H9 (cell line): ENCODE measurements around the gene MIB2. TPM values are rescaled to one million over a fixed set of nuclear protein-coding genes. Genes with fewer than 3 reads are reported as not detected.
A peak's percentile ranks its signal among the peaks of the same experiment; 100 is the strongest.

Experiments
- DNase-seq: peaks from one replicate; pipeline ENCODE4 v3.0.0-alpha.2; 2017
- H2AFZ ChIP-seq: one replicate; pipeline ENCODE4 v1.6.1; 2013; ENCODE audit warnings: mild to moderate bottlenecking, low read length, control low read depth, moderate library complexity
- H2AK5ac ChIP-seq: 2 replicates; pipeline ENCODE4 v1.6.1; 2013; ENCODE audit warnings: low read length, control low read depth, mixed read lengths; ENCODE audit not compliant: insufficient read length
- H2BK120ac ChIP-seq: one replicate; pipeline ENCODE4 v1.6.1; 2013; ENCODE audit warnings: low read depth, mild to moderate bottlenecking, low read length, control low read depth, inconsistent platforms; ENCODE audit not compliant: poor library complexity, severe bottlenecking
- H2BK12ac ChIP-seq: 2 replicates; pipeline ENCODE4 v1.6.1; 2013; ENCODE audit warnings: low read length, control low read depth, mixed read lengths, low read depth; ENCODE audit not compliant: insufficient read length
- H2BK15ac ChIP-seq: 2 replicates; pipeline ENCODE4 v1.6.1; 2013; ENCODE audit warnings: low read depth, low read length, control low read depth
- H2BK20ac ChIP-seq: one replicate; pipeline ENCODE4 v1.6.1; 2013; ENCODE audit warnings: low read depth, mild to moderate bottlenecking, low read length, control low read depth, inconsistent platforms; ENCODE audit not compliant: poor library complexity, severe bottlenecking
- H2BK5ac ChIP-seq: 2 replicates; pipeline ENCODE4 v1.6.1; 2013; ENCODE audit warnings: low read length, control low read depth, mixed read lengths; ENCODE audit not compliant: insufficient read length
- H3K14ac ChIP-seq: 2 replicates; pipeline ENCODE4 v1.6.1; 2013; ENCODE audit warnings: low read length, control low read depth; ENCODE audit not compliant: insufficient read depth
- H3K18ac ChIP-seq: 2 replicates; pipeline ENCODE4 v1.6.1; 2013; ENCODE audit warnings: low read depth, mild to moderate bottlenecking, mixed read lengths, low read length, control low read depth; ENCODE audit not compliant: insufficient read length
- H3K23ac ChIP-seq: 2 replicates; pipeline ENCODE4 v1.6.1; 2013; ENCODE audit warnings: low read length, control low read depth, mixed read lengths, low read depth; ENCODE audit not compliant: insufficient read length
- H3K23me2 ChIP-seq: 2 replicates; pipeline ENCODE4 v1.6.1; 2013; ENCODE audit warnings: low read depth, mild to moderate bottlenecking, mixed read lengths, low read length, control low read depth; ENCODE audit not compliant: insufficient read length, poor library complexity, severe bottlenecking
- H3K27ac ChIP-seq: 2 replicates; pipeline ENCODE4 v1.5.1; 2013; ENCODE audit warnings: low read length, control low read depth, mixed read lengths, low read depth; ENCODE audit not compliant: insufficient read length
- H3K27me3 ChIP-seq: 2 replicates; pipeline ENCODE4 v1.6.1; 2013; ENCODE audit warnings: low read length, control low read depth, inconsistent platforms; ENCODE audit not compliant: insufficient read depth
- H3K4ac ChIP-seq: 2 replicates; pipeline ENCODE4 v1.6.1; 2013; ENCODE audit warnings: low read depth, mild to moderate bottlenecking, control low read depth, inconsistent platforms, low read length, moderate library complexity
- H3K4me1 ChIP-seq: 2 replicates; pipeline ENCODE4 v1.6.1; 2013; ENCODE audit warnings: low read length, control low read depth, inconsistent platforms; ENCODE audit not compliant: insufficient read depth
- H3K4me2 ChIP-seq: 2 replicates; pipeline ENCODE4 v1.6.1; 2013; ENCODE audit warnings: low read length, control low read depth, mixed read lengths; ENCODE audit not compliant: insufficient read length, insufficient read depth
- H3K56ac ChIP-seq: 2 replicates; pipeline ENCODE4 v1.6.1; 2013; ENCODE audit warnings: low read depth, mild to moderate bottlenecking, mixed read lengths, low read length, control low read depth; ENCODE audit not compliant: insufficient read length
- H3K79me1 ChIP-seq: 2 replicates; pipeline ENCODE4 v1.6.1; 2013; ENCODE audit warnings: low read depth, mild to moderate bottlenecking, moderate library complexity, low read length, control low read depth, inconsistent platforms; ENCODE audit not compliant: insufficient read depth, poor library complexity, severe bottlenecking
- H3K79me2 ChIP-seq: 2 replicates; pipeline ENCODE4 v1.6.1; 2013; ENCODE audit warnings: low read length, control low read depth, inconsistent platforms; ENCODE audit not compliant: insufficient read depth
- H3K9ac ChIP-seq: 2 replicates; pipeline ENCODE4 v1.6.1; 2013; ENCODE audit warnings: low read length, control low read depth, mixed read lengths; ENCODE audit not compliant: insufficient read length; ENCODE audit errors: extremely low read depth
- H3K9me3 ChIP-seq: one replicate; pipeline ENCODE4 v1.6.1; 2013; ENCODE audit warnings: low read depth, low read length, inconsistent platforms; ENCODE audit not compliant: control insufficient read depth
- H3T11ph ChIP-seq: one replicate; pipeline ENCODE4 v1.6.1; 2013; ENCODE audit warnings: mild to moderate bottlenecking, low read length, control low read depth, inconsistent platforms
- H4K20me1 ChIP-seq: one replicate; pipeline ENCODE4 v1.6.1; 2013; ENCODE audit not compliant: control insufficient read depth, insufficient read length, insufficient read depth
- H4K5ac ChIP-seq: 2 replicates; pipeline ENCODE4 v1.6.1; 2013; ENCODE audit warnings: low read depth, mild to moderate bottlenecking, mixed read lengths, low read length, control low read depth; ENCODE audit not compliant: insufficient read length
- H4K8ac ChIP-seq: replicated peaks from 2 replicates; pipeline ENCODE4 v1.6.1; 2013; ENCODE audit warnings: low read length, control low read depth, mixed read lengths, low read depth; ENCODE audit not compliant: insufficient read length
- H4K91ac ChIP-seq: 2 replicates; pipeline ENCODE4 v1.6.1; 2013; ENCODE audit warnings: low read depth, mild to moderate bottlenecking, moderate library complexity, mixed read lengths, low read length, control low read depth; ENCODE audit not compliant: insufficient read length
- H3K27ac Mint-ChIP-seq, 3 experiments: 2 replicates in 2 of 3; 3 replicates in 1 of 3; pipeline ENCODE4 v1.8.0; 2020 to 2021; ENCODE audit warnings: mixed read lengths in 3 of 3, mild to moderate bottlenecking in 1 of 3, moderate library complexity in 1 of 3
- H3K27me3 Mint-ChIP-seq: 2 replicates; pipeline ENCODE4 v1.8.0; 2021; ENCODE audit warnings: low read depth, mild to moderate bottlenecking, moderate library complexity, mixed read lengths
- H3K36me3 Mint-ChIP-seq, 3 experiments: 2 replicates in 2 of 3; 3 replicates in 1 of 3; pipeline ENCODE4 v1.8.0; 2020 to 2021; ENCODE audit warnings: low read depth in 3 of 3, mixed read lengths in 3 of 3; ENCODE audit not compliant: insufficient read depth in 1 of 3
- H3K4me1 Mint-ChIP-seq, 2 experiments: 2 replicates each; pipeline ENCODE4 v1.8.0; 2020; ENCODE audit warnings: mixed read lengths in 2 of 2
- H3K4me3 Mint-ChIP-seq, 2 experiments: 2 replicates in 1 of 2; 3 replicates in 1 of 2; pipeline ENCODE4 v1.8.0; 2020 to 2021; ENCODE audit warnings: mild to moderate bottlenecking in 2 of 2, mixed read lengths in 2 of 2, moderate library complexity in 1 of 2
- H3K9me3 Mint-ChIP-seq, 2 experiments: 2 replicates in 1 of 2; 3 replicates in 1 of 2; pipeline ENCODE4 v1.8.0; 2020; ENCODE audit warnings: mild to moderate bottlenecking in 2 of 2, mixed read lengths in 2 of 2, moderate library complexity in 1 of 2
- WGBS: extraction: QIAGEN DNeasy Blood & Tissue Kit; methylation state at CpG from one replicate; pipeline ENCODE4 v1.1.7; 2013; ENCODE audit warnings: missing lambda C conversion rate, low lambda C conversion rate, mixed read lengths; ENCODE audit not compliant: insufficient read length; ENCODE audit errors: extremely low coverage; 5-methylcytosine and 5-hydroxymethylcytosine counted together
- total RNA-seq: library from RNA; stranded (reverse); gene quantifications from 2 replicates; pipeline ENCODE4 v1.2.1, GENCODE V29; 2021
- TF ChIP-seq, protein P1 (sequence below): fragments of 200-600 bp; sonication (generic); conservative IDR thresholded peaks from 3 replicates; pipeline ENCODE4 v1.8.0; 2021; ENCODE audit warnings: antibody characterized with exemption, mild to moderate bottlenecking

The MIB2 gene
- total RNA-seq, 1 experiment from 2014 or later, result 77.8 TPM

- Histone ChIP-seq H3K79me2 (no peaks in the 10 kb centered on the region), H3K27ac (no peak overlapping the region), H3T11ph (no peak overlapping the region), H4K20me1 (no peaks in the 10 kb centered on the region), H3K4me1 (no peaks in the 10 kb centered on the region), H4K8ac (no peak overlapping the region), H3K23ac (no peak overlapping the region), H3K18ac (no peak overlapping the region), H2AK5ac (no peak overlapping the region), H2BK5ac (no peak overlapping the region), H2BK20ac (no peak overlapping the region), H2BK12ac (no peak overlapping the region), H3K4ac (no peak overlapping the region), H2AFZ (no peak overlapping the region), H3K79me1 (no peaks in the 10 kb centered on the region), H3K14ac (no peak overlapping the region; the same call in 1 of the 2 replicates), H3K9me3 (no peaks in the 10 kb centered on the region), H2BK15ac (no peak overlapping the region), H3K27me3 (no peaks in the 10 kb centered on the region; the same call in 1 of the 2 replicates), H3K23me2 (peaks cover 8% of the 10 kb centered on the region), H2BK120ac (no peak overlapping the region), H4K5ac (no peak overlapping the region), H3K9ac (no peak overlapping the region), H3K4me2 (no peak overlapping the region), H4K91ac (no peak overlapping the region), H3K56ac (no peak overlapping the region)
- no peaks in the 10 kb centered on the region for H3K36me3 Mint-ChIP-seq
- H3K9me3 Mint-ChIP-seq, result no peaks in the 10 kb centered on the region
- H3K27me3 Mint-ChIP-seq, result peaks cover 55% of the 10 kb centered on the region
- no CpG with 5 or more reads among the region's 13 CpGs for WGBS
- H3K4me1 Mint-ChIP-seq, result peaks cover 4 to 7% of the 10 kb centered on the region in 2 experiments; a peak in 3 of 4 replicates
- no peak overlapping the region for H3K4me3 Mint-ChIP-seq
- H3K27ac Mint-ChIP-seq, result peak overlapping the region in 1 of 3 experiments; percentile 32; a peak in 1 of 7 replicates
- TF ChIP-seq, protein P1, sequence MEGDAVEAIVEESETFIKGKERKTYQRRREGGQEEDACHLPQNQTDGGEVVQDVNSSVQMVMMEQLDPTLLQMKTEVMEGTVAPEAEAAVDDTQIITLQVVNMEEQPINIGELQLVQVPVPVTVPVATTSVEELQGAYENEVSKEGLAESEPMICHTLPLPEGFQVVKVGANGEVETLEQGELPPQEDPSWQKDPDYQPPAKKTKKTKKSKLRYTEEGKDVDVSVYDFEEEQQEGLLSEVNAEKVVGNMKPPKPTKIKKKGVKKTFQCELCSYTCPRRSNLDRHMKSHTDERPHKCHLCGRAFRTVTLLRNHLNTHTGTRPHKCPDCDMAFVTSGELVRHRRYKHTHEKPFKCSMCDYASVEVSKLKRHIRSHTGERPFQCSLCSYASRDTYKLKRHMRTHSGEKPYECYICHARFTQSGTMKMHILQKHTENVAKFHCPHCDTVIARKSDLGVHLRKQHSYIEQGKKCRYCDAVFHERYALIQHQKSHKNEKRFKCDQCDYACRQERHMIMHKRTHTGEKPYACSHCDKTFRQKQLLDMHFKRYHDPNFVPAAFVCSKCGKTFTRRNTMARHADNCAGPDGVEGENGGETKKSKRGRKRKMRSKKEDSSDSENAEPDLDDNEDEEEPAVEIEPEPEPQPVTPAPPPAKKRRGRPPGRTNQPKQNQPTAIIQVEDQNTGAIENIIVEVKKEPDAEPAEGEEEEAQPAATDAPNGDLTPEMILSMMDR, result no peak
- DNase-seq, result no peak
Observed at GRCh38 chr1:1602968-1603506, 12.3 kb upstream of the MIB2 start.
